ENCODE data around the gene NOX4.
"Not testable (repeated sequence)": the region's sequence is repeated elsewhere in the genome, so short reads cannot be mapped to it uniquely, and the experiment has no call there.

NOX4 gene

GRCh38 chr11:89333704-89334103 lies 157.5 kb downstream of the NOX4 start:
- peak; percentile 49 for TF ChIP-seq CTCF (IDR thresholded peaks at IDR 0.05)
- not testable (repeated sequence) for H3K27ac ChIP-seq

GRCh38 chr11:89331940-89332339 lies 159.2 kb downstream of the NOX4 start:
- H3K27ac ChIP-seq = not testable (repeated sequence)

GRCh38 chr11:89327885-89328284 lies 163.3 kb downstream of the NOX4 start:
- TF ChIP-seq CTCF (IDR thresholded peaks at IDR 0.05) (no peak), ZFX (IDR thresholded peaks at IDR 0.05; ENCODE audit: borderline replicate concordance) (no peak)
- H3K27ac ChIP-seq = no peak overlapping the region

GRCh38 chr11:89321401-89321800 lies 169.8 kb downstream of the NOX4 start:
- no peak overlapping the region for H3K27ac ChIP-seq
- TF ChIP-seq CTCF (IDR thresholded peaks at IDR 0.05) (no peak), ZFX (IDR thresholded peaks at IDR 0.05; ENCODE audit: borderline replicate concordance) (no peak)

GRCh38 chr11:89310607-89311006 lies 180.6 kb downstream of the NOX4 start:
- H3K27ac ChIP-seq = not testable (repeated sequence)

- H3K27ac ChIP-seq = not testable (repeated sequence)
These were observed 181.7 kb downstream of the NOX4 start for GRCh38 chr11:89309321-89309985.

- not testable (repeated sequence) for H3K27ac ChIP-seq
These were observed 182.9 kb downstream of the NOX4 start for GRCh38 chr11:89308272-89308671.

- H3K27ac ChIP-seq = not testable (repeated sequence)
These were observed 188.1 kb downstream of the NOX4 start for GRCh38 chr11:89303029-89303428.

GRCh38 chr11:89295023-89295422 lies 196.2 kb downstream of the NOX4 start:
- H3K27ac ChIP-seq = not testable (repeated sequence)

- no peak overlapping the region for H3K27ac ChIP-seq
- TF ChIP-seq CTCF (IDR thresholded peaks at IDR 0.05) (no peak), ZFX (IDR thresholded peaks at IDR 0.05; ENCODE audit: borderline replicate concordance) (no peak)
These were observed 197.1 kb downstream of the NOX4 start for GRCh38 chr11:89293965-89294679.

GRCh38 chr11:89288004-89288403 lies 203.2 kb downstream of the NOX4 start:
- not testable (repeated sequence) for H3K27ac ChIP-seq

- not testable (repeated sequence) for H3K27ac ChIP-seq
These were observed 204.6 kb downstream of the NOX4 start for GRCh38 chr11:89286601-89287000.

- H3K27ac ChIP-seq = not testable (repeated sequence)
These were observed 210.0 kb downstream of the NOX4 start for GRCh38 chr11:89281032-89281677.

All from 22Rv1 (cell line).